HEK293T (cell line): ENCODE results near the gene SMG6.

Experiments used
- CTCF ChIA-PET: fragments of 350-600 bp; formaldehyde crosslinking; extraction: SDS; loops from one replicate; lab custom pipeline; 2021; ENCODE audit warnings: antibody characterized with exemption, inconsistent platforms; lab: Yijun Ruan, JAX
- POLR2A ChIA-PET: fragments of 350-600 bp; formaldehyde crosslinking; extraction: SDS; loops from one replicate; lab custom pipeline; 2020; ENCODE audit warnings: antibody characterized with exemption, inconsistent platforms; lab: Yijun Ruan, JAX
- DNase-seq: peaks from one replicate; pipeline ENCODE4 v3.0.0; 2012; ENCODE audit warnings: mixed read lengths; ENCODE audit errors: extremely low spot score
- ARNT ChIP-seq: fragments of 450-650 bp; IDR thresholded peaks from 2 replicates; pipeline ENCODE4 v1.6.1; 2017; ENCODE audit warnings: mild to moderate bottlenecking
- BHLHE40 ChIP-seq: fragments of 450-650 bp; IDR thresholded peaks from 2 replicates; pipeline ENCODE4 v1.6.1; 2016; ENCODE audit warnings: mild to moderate bottlenecking, moderate library complexity, borderline replicate concordance
- CTBP1 ChIP-seq: fragments of 450-650 bp; IDR thresholded peaks from 2 replicates; pipeline ENCODE4 v1.6.1; 2016; ENCODE audit warnings: borderline replicate concordance
- ELF4 ChIP-seq: fragments of 450-650 bp; IDR thresholded peaks from 2 replicates; pipeline ENCODE4 v1.6.1; 2017; ENCODE audit warnings: antibody characterized with exemption
- FOXA1 ChIP-seq: fragments of 450-650 bp; IDR thresholded peaks from 2 replicates; pipeline ENCODE4 v1.6.1; 2016; ENCODE audit warnings: mild to moderate bottlenecking
- FOXK2 ChIP-seq: fragments of 450-650 bp; IDR thresholded peaks from 2 replicates; pipeline ENCODE4 v1.6.1; 2016; ENCODE audit warnings: mild to moderate bottlenecking
- FOXM1 ChIP-seq: fragments of 450-650 bp; IDR thresholded peaks from 2 replicates; pipeline ENCODE4 v1.6.1; 2017; ENCODE audit warnings: mild to moderate bottlenecking, borderline replicate concordance
- HDGF ChIP-seq: fragments of 450-650 bp; IDR thresholded peaks from 2 replicates; pipeline ENCODE4 v1.6.1; 2017; ENCODE audit warnings: antibody characterized with exemption, borderline replicate concordance
- L3MBTL2 ChIP-seq: fragments of 450-650 bp; conservative IDR thresholded peaks from 2 replicates; pipeline ENCODE4 v1.6.1; 2016; ENCODE audit warnings: mild to moderate bottlenecking
- LEF1 ChIP-seq: fragments of 450-650 bp; IDR thresholded peaks from 2 replicates; pipeline ENCODE4 v1.6.1; 2017; ENCODE audit warnings: mild to moderate bottlenecking, borderline replicate concordance
- NFRKB ChIP-seq: fragments of 450-650 bp; IDR thresholded peaks from 2 replicates; pipeline ENCODE4 v1.6.1; 2016; ENCODE audit warnings: mild to moderate bottlenecking, moderate library complexity
- PKNOX1 ChIP-seq: fragments of 450-650 bp; IDR thresholded peaks from 2 replicates; pipeline ENCODE4 v1.6.1; 2016
- SP1 ChIP-seq: fragments of 450-650 bp; IDR thresholded peaks from 2 replicates; pipeline ENCODE4 v1.6.1; 2017
- SUZ12 ChIP-seq: fragments of 450-650 bp; IDR thresholded peaks from 2 replicates; pipeline ENCODE4 v1.6.1; 2016; ENCODE audit warnings: mild to moderate bottlenecking
- TARDBP ChIP-seq: fragments of 450-650 bp; IDR thresholded peaks from 2 replicates; pipeline ENCODE4 v1.6.1; 2016
- ZNF384 ChIP-seq: fragments of 450-650 bp; IDR thresholded peaks from 2 replicates; pipeline ENCODE4 v1.6.1; 2016

The SMG6 gene

DNA sequence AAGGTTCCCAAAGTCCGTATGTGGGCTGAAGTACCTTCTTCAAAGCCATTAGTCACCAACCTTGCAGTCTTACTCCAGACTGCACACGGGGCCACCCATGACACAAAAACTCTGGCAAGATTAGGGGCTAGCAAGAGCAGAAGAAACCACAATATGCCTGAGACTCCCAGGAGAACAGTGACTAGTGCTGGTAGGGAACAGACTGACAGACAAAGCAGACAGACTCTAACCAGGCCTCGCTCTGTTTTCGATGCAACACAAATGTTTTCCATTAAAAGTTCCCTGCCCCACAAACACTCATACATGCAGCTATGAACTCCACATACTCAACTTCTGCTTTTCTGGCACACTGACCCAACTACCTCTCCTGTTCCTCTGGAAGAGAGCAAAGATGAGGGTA lies 146.5 kb downstream of the SMG6 start:
- TF ChIP-seq ELF4 = no peak
- no peak for TF ChIP-seq L3MBTL2
- no peak for TF ChIP-seq PKNOX1
- TF ChIP-seq LEF1 = no peak
- no peak for TF ChIP-seq ZNF384
- no peak for TF ChIP-seq ARNT
- no peak for TF ChIP-seq SUZ12
- TF ChIP-seq FOXK2 = no peak
- no peak for TF ChIP-seq FOXM1
- no peak for TF ChIP-seq HDGF
- no peak for TF ChIP-seq SP1
- TF ChIP-seq FOXA1 = no peak
- no peak for TF ChIP-seq CTBP1
- POLR2A ChIA-PET = no interaction called here
- no peak for DNase-seq
- CTCF ChIA-PET = no interaction called here

- CTCF ChIA-PET = interaction anchor here (0.6 kb wide), 1 partner anchor 93 kb away, joined by 3 read pairs; no protein-coding TSS in a partner anchor
Observed at GRCh38 chr17:2156666-2157065, 146.9 kb downstream of the SMG6 start.

GRCh38 chr17:2155573-2155972 lies 148.0 kb downstream of the SMG6 start:
- ChIA-PET CTCF (no interaction called here), POLR2A (no interaction called here)
- TF ChIP-seq HDGF (no peak), CTBP1 (no peak), PKNOX1 (no peak), SUZ12 (no peak), FOXK2 (no peak), LEF1 (no peak), NFRKB (no peak), L3MBTL2 (no peak), FOXA1 (no peak), ZNF384 (no peak), SP1 (no peak), BHLHE40 (no peak), ARNT (no peak), FOXM1 (no peak), ELF4 (no peak), TARDBP (no peak)
- no peak for DNase-seq

More at GRCh38 chr17:2156666-2157065, 146.9 kb downstream of the SMG6 start:
- POLR2A ChIA-PET = no interaction called here
- TF ChIP-seq FOXA1 (no peak), BHLHE40 (no peak), TARDBP (no peak), LEF1 (no peak), ZNF384 (no peak), HDGF (no peak), CTBP1 (no peak), SUZ12 (no peak), L3MBTL2 (no peak), PKNOX1 (no peak), FOXK2 (no peak), SP1 (no peak), ELF4 (no peak), FOXM1 (no peak), ARNT (no peak), NFRKB (no peak)
- no peak for DNase-seq

DNA sequence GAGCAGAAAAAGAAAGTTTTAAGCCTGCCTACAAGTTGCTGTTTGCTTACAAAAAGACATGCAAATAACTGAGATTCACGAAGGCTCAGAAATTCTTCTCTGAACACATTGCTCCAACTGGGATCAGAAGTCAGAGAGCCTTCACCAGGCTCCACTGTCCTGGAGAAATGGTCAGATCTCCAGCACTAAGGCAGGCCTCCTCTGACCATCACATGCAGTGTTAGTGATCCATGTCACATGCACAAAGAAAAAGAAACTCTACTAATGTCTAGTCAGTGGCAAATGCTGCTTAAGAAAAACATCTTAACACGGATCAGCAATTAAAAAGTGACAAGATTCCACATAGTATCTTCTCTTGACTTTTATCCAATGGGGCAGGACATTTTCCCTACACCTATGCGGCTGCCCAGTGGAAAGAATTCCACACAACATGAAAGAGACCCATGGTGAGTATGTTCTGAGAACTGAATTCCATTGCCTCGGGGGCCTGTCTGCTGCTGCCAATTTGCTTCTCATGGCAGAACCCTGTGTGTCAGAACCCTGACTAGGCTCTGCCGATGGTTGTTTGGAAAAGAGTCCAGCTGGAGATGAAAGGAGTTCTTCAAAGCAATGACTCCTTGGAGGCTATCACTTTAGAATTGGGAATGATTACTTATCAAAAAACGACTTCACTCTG lies 152.1 kb downstream of the SMG6 start:
- DNase-seq = no peak
- ChIA-PET CTCF (no interaction called here), POLR2A (no interaction called here)
- TF ChIP-seq PKNOX1 (no peak), TARDBP (no peak), NFRKB (no peak), L3MBTL2 (no peak), ARNT (no peak), SUZ12 (no peak), ZNF384 (no peak), FOXM1 (no peak), BHLHE40 (no peak), HDGF (no peak), LEF1 (no peak), SP1 (no peak), FOXK2 (no peak), FOXA1 (no peak), CTBP1 (no peak)

- TF ChIP-seq LEF1 (no peak), L3MBTL2 (no peak), NFRKB (no peak), SUZ12 (no peak), SP1 (no peak), TARDBP (no peak), FOXM1 (no peak), ZNF384 (no peak), ELF4 (no peak)
- ChIA-PET CTCF (no interaction called here), POLR2A (no interaction called here)
- DNase-seq = no peak
Observed at GRCh38 chr17:2150806-2151205, 152.8 kb downstream of the SMG6 start.
